ENCODE results near the gene CNDP2. TPM values are rescaled to one million over a fixed set of nuclear protein-coding genes. Genes with fewer than 3 reads are reported as not detected.

Gene CNDP2
- total and polyA plus RNA-seq, 2 of the 13 experiments (the other 11 are each of a cell fraction or from before 2014, with no cell fraction given): 64.7 to 80.8 TPM

- no peak for TF ChIP-seq ATRX (CRISPR knock-in tag; IDR thresholded peaks at IDR 0.05; ENCODE audit: borderline replicate concordance)
- TF ChIP-seq ZBTB40 (IDR thresholded peaks at IDR 0.05): no peak
- no peak for TF ChIP-seq ZBTB40 (CRISPR knock-in tag; IDR thresholded peaks at IDR 0.05)
- TF ChIP-seq ADNP (CRISPR knock-in tag; IDR thresholded peaks at IDR 0.05): no peak
- no peak for TF ChIP-seq ZNF331 (CRISPR knock-in tag; IDR thresholded peaks at IDR 0.05)
- TF ChIP-seq FOXA3 (CRISPR knock-in tag; IDR thresholded peaks at IDR 0.05): no peak
- no peak for TF ChIP-seq ZNF484 (CRISPR knock-in tag; IDR thresholded peaks at IDR 0.05; ENCODE audit: borderline replicate concordance, low read depth)
- TF ChIP-seq ZNF558 (CRISPR knock-in tag; IDR thresholded peaks at IDR 0.05; ENCODE audit: borderline replicate concordance): no peak
- no peak for TF ChIP-seq ZNF660 (CRISPR knock-in tag; IDR thresholded peaks at IDR 0.05; ENCODE audit: borderline replicate concordance, low read depth)
- TF ChIP-seq ZNF556 (CRISPR knock-in tag; IDR thresholded peaks at IDR 0.05; ENCODE audit: borderline replicate concordance): no peak
- TF ChIP-seq ZBTB37 (CRISPR knock-in tag; IDR thresholded peaks at IDR 0.05): no peak
- no peak for TF ChIP-seq ZNF569 (CRISPR knock-in tag; IDR thresholded peaks at IDR 0.05; ENCODE audit: borderline replicate concordance)
- TF ChIP-seq NFYB (CRISPR knock-in tag; IDR thresholded peaks at IDR 0.05): no peak
- no peak for TF ChIP-seq YEATS2 (CRISPR knock-in tag; IDR thresholded peaks at IDR 0.05; ENCODE audit: borderline replicate concordance)
- Histone ChIP-seq H3K79me2 (ENCODE audit: insufficient read depth, low read length) (no peaks in the 10 kb centered on the region), H3K27me3 (ENCODE audit: control insufficient read depth in 1 of 2, insufficient read depth in 2 of 2, low read length in 2 of 2) (0 out of 5 replicates have a peak, but pooled peaks cover 0 to 5% of the 10 kb centered on the region in 2 experiments), H2AFZ (ENCODE audit: low read length) (no peak overlapping the region), H3K4me1 (ENCODE audit: insufficient read depth, low read length) (peaks cover 7% of the 10 kb centered on the region; the same call in 1 of the 2 replicates), H3K27ac (ENCODE audit: extremely low read length, insufficient read depth, low read length) (no peak overlapping the region), H3K9me3 (ENCODE audit: low read length) (no peaks in the 10 kb centered on the region), H3K4me3 (replicated peaks in 1 of 3; ENCODE audit: insufficient read depth in 1 of 3, low read depth in 2 of 3, low read length in 3 of 3) (no peak overlapping the region), H3K36me3 (replicated peaks in 1 of 2; ENCODE audit: control insufficient read depth in 1 of 2, insufficient read depth in 2 of 2, low read length in 2 of 2) (0 out of 5 replicates have a peak, but pooled peaks cover 0 to 2% of the 10 kb centered on the region in 2 experiments), H3K9ac (ENCODE audit: insufficient read depth, low read depth, low read length) (no peak overlapping the region), H3K4me2 (ENCODE audit: low read depth, low read length) (no peak overlapping the region), H4K20me1 (ENCODE audit: insufficient read depth, low read length) (no peaks in the 10 kb centered on the region)
- no peak for DNase-seq (ENCODE audit: low spot score)
- intact Hi-C loops (cut with micrococcal nuclease; ENCODE audit: unreplicated experiment) (no loop called here), in situ Hi-C loops (cut with HindIII; ENCODE audit: extremely low pct_ligation_motif_present, low pct_unique_long_range_greater_than_20kb) (no loop called here)
- no peak for ATAC-seq
- ChIA-PET CTCF (ENCODE audit: low intra/inter-chr PET ratio, low total read pairs) (no interaction called here), POLR2A (interaction anchor here (2.0 kb wide), 1 partner anchor 15 kb away, joined by 7 read pairs; no protein-coding TSS in a partner anchor)
- no peak for FAIRE-seq
- no TSS peak for BruUV-seq (replicated peaks)
- 17% methylated on average over 2 of the region's 2 CpGs for WGBS (ENCODE audit: low lambda C conversion rate)
These were observed 30.3 kb downstream of the CNDP2 start for GRCh38 chr18:74526488-74526887.

All from HepG2 (cell line).